ENCODE measurements around the gene MUS81. TPM values are rescaled to one million over a fixed set of nuclear protein-coding genes. Genes with fewer than 3 reads are reported as not detected.

MUS81 gene
- total and polyA plus RNA-seq, 9 of the 15 experiments (the other 6 are each of a cell fraction or from before 2014, with no cell fraction given): 13.4 to 118 (median 53.7) TPM

DNA sequence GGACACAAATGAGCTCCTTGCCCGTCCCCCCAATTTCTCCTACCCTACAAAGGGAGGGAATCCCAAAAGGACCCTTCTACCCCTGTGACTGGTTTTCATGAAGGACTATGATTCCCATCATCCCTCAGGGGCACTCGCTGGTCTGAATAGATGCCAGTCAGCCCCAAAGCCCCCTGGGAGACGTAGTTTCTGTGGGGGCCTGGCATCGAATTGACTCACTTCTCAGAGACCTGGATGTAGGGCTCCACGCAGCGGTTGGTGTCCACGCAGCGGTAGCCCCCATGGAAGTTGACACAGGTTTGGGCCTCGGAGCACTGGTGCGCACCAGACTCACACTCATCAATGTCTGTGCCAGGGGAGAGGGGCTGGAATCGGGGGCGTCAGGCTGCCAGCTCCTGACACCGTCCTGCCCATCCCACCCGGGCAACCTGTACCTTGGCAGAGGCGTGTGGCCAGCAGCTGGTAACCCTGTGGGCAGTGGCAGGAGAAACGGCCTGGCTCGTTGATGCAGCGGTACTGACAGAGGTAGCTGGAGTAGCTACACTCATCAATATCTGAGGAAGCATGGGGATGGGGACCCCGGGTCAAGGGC is 7.9 kb downstream of the MUS81 start (continued):
- TF ChIP-seq, protein P1, sequence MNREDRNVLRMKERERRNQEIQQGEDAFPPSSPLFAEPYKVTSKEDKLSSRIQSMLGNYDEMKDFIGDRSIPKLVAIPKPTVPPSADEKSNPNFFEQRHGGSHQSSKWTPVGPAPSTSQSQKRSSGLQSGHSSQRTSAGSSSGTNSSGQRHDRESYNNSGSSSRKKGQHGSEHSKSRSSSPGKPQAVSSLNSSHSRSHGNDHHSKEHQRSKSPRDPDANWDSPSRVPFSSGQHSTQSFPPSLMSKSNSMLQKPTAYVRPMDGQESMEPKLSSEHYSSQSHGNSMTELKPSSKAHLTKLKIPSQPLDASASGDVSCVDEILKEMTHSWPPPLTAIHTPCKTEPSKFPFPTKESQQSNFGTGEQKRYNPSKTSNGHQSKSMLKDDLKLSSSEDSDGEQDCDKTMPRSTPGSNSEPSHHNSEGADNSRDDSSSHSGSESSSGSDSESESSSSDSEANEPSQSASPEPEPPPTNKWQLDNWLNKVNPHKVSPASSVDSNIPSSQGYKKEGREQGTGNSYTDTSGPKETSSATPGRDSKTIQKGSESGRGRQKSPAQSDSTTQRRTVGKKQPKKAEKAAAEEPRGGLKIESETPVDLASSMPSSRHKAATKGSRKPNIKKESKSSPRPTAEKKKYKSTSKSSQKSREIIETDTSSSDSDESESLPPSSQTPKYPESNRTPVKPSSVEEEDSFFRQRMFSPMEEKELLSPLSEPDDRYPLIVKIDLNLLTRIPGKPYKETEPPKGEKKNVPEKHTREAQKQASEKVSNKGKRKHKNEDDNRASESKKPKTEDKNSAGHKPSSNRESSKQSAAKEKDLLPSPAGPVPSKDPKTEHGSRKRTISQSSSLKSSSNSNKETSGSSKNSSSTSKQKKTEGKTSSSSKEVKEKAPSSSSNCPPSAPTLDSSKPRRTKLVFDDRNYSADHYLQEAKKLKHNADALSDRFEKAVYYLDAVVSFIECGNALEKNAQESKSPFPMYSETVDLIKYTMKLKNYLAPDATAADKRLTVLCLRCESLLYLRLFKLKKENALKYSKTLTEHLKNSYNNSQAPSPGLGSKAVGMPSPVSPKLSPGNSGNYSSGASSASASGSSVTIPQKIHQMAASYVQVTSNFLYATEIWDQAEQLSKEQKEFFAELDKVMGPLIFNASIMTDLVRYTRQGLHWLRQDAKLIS (CRISPR knock-in tag; IDR thresholded peaks at IDR 0.05): no peak
- TF ChIP-seq RBFOX2 (IDR thresholded peaks at IDR 0.05; ENCODE audit: low read depth, low read length): peak; percentile 80
- peak; percentile 55 to 57; a peak in 2 of 4 replicates for TF ChIP-seq SIX5 (IDR thresholded peaks at IDR 0.05; ENCODE audit: borderline replicate concordance in 1 of 2, insufficient read depth in 1 of 2, low read depth in 1 of 2, low read length in 2 of 2)
- TF ChIP-seq, protein P2, sequence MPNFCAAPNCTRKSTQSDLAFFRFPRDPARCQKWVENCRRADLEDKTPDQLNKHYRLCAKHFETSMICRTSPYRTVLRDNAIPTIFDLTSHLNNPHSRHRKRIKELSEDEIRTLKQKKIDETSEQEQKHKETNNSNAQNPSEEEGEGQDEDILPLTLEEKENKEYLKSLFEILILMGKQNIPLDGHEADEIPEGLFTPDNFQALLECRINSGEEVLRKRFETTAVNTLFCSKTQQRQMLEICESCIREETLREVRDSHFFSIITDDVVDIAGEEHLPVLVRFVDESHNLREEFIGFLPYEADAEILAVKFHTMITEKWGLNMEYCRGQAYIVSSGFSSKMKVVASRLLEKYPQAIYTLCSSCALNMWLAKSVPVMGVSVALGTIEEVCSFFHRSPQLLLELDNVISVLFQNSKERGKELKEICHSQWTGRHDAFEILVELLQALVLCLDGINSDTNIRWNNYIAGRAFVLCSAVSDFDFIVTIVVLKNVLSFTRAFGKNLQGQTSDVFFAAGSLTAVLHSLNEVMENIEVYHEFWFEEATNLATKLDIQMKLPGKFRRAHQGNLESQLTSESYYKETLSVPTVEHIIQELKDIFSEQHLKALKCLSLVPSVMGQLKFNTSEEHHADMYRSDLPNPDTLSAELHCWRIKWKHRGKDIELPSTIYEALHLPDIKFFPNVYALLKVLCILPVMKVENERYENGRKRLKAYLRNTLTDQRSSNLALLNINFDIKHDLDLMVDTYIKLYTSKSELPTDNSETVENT (CRISPR knock-in tag; IDR thresholded peaks at IDR 0.05): 0 out of 2 replicates have a peak, but pooled peaks have one; percentile 2
- TF ChIP-seq NR4A1 (CRISPR knock-in tag; IDR thresholded peaks at IDR 0.05): no peak
- TF ChIP-seq NR4A1 (tag; IDR thresholded peaks at IDR 0.05): no peak
- TF ChIP-seq ZNF143 (CRISPR knock-in tag; IDR thresholded peaks at IDR 0.05): peak; percentile 79
- no peak for TF ChIP-seq MECOM (CRISPR knock-in tag; IDR thresholded peaks at IDR 0.05)
- TF ChIP-seq, protein P3, sequence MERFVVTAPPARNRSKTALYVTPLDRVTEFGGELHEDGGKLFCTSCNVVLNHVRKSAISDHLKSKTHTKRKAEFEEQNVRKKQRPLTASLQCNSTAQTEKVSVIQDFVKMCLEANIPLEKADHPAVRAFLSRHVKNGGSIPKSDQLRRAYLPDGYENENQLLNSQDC (CRISPR knock-in tag; IDR thresholded peaks at IDR 0.05): no peak
- TF ChIP-seq MCM7 (IDR thresholded peaks at IDR 0.05): no peak
- no peak for TF ChIP-seq NEUROD1 (IDR thresholded peaks at IDR 0.05; ENCODE audit: borderline replicate concordance, low read depth, low read length, partially characterized antibody)
- TF ChIP-seq ZNF24 (IDR thresholded peaks at IDR 0.05): no peak
- no peak for TF ChIP-seq FOXK2 (conservative IDR thresholded peaks at IDR 0.05 in 1 of 2, IDR thresholded peaks at IDR 0.05 in 1 of 2; ENCODE audit: low read depth in 2 of 2)
- no peak; the same call in 1 of the 2 replicates for TF ChIP-seq MYNN (IDR thresholded peaks at IDR 0.05)
- no peak for TF ChIP-seq MYNN (CRISPR knock-in tag; IDR thresholded peaks at IDR 0.05)
- no peak for TF ChIP-seq SMAD3 (CRISPR knock-in tag; conservative IDR thresholded peaks at IDR 0.05)
- TF ChIP-seq HCFC1 (IDR thresholded peaks at IDR 0.05; ENCODE audit: low read depth, low read length): peak; percentile 86
- TF ChIP-seq ETV5 (CRISPR knock-in tag; IDR thresholded peaks at IDR 0.05; ENCODE audit: low read depth): no peak
- no peak for TF ChIP-seq ZBED1 (IDR thresholded peaks at IDR 0.05)
- TF ChIP-seq ZNF3 (CRISPR knock-in tag; IDR thresholded peaks at IDR 0.05): no peak
- no peak for TF ChIP-seq ZNF764 (CRISPR knock-in tag; IDR thresholded peaks at IDR 0.05; ENCODE audit: low read depth)
- TF ChIP-seq, protein P4, sequence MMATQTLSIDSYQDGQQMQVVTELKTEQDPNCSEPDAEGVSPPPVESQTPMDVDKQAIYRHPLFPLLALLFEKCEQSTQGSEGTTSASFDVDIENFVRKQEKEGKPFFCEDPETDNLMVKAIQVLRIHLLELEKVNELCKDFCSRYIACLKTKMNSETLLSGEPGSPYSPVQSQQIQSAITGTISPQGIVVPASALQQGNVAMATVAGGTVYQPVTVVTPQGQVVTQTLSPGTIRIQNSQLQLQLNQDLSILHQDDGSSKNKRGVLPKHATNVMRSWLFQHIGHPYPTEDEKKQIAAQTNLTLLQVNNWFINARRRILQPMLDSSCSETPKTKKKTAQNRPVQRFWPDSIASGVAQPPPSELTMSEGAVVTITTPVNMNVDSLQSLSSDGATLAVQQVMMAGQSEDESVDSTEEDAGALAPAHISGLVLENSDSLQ (IDR thresholded peaks at IDR 0.05): no peak
- TF ChIP-seq ZFP36 (IDR thresholded peaks at IDR 0.05; ENCODE audit: low read depth, low read length, partially characterized antibody): no peak
- peak; percentile 58 for TF ChIP-seq POLR2A (conservative IDR thresholded peaks at IDR 0.05)
- no peak for TF ChIP-seq KDM1A (IDR thresholded peaks at IDR 0.05)
